HepG2 (cell line): ENCODE results near the gene PEBP1. TPM values are rescaled to one million over a fixed set of nuclear protein-coding genes. Genes with fewer than 3 reads are reported as not detected.

Experiments
- ARID4A ChIP-seq: sonication (generic); formaldehyde crosslinking; IDR thresholded peaks from 2 replicates; pipeline ENCODE4 v1.5.0; 2020; ENCODE audit warnings: mild to moderate bottlenecking, missing genetic modification reagents, borderline replicate concordance
- ATF7 ChIP-seq, 2 experiments: fragments of 450-650 bp in 1 of 2; sonication (generic) in 1 of 2; formaldehyde crosslinking in 1 of 2; IDR thresholded peaks; 2 replicates each; pipeline versions ENCODE4 v1.4.0 to v1.6.1; 2016 to 2020; ENCODE audit warnings: antibody characterized with exemption in 1 of 2, mild to moderate bottlenecking in 1 of 2, missing genetic modification reagents in 1 of 2
- BRF2 ChIP-seq: sonication (generic); formaldehyde crosslinking; IDR thresholded peaks from 2 replicates; pipeline ENCODE4 v1.8.1; 2022; ENCODE audit warnings: mild to moderate bottlenecking, missing genetic modification reagents
- HNF4A ChIP-seq: sonication (generic); formaldehyde crosslinking; IDR thresholded peaks from 2 replicates; pipeline ENCODE4 v1.4.0; 2020; ENCODE audit warnings: missing genetic modification reagents
- JARID2 ChIP-seq: sonication (generic); formaldehyde crosslinking; IDR thresholded peaks from 2 replicates; pipeline ENCODE4 v1.8.1; 2023; ENCODE audit warnings: missing genetic modification reagents, inconsistent platforms; ENCODE audit not compliant: insufficient replicate concordance
- KDM5A ChIP-seq: fragments of 200-600 bp; sonication (generic); IDR thresholded peaks from 2 replicates; pipeline ENCODE4 v1.7.0; 2018; ENCODE audit warnings: antibody characterized with exemption, mild to moderate bottlenecking, low read length, borderline replicate concordance
- NFE2 ChIP-seq: sonication (generic); formaldehyde crosslinking; IDR thresholded peaks from 2 replicates; pipeline ENCODE4 v1.4.0; 2020; ENCODE audit warnings: missing genetic modification reagents
- PITX1 ChIP-seq: sonication (generic); formaldehyde crosslinking; IDR thresholded peaks from 2 replicates; pipeline ENCODE4 v1.5.1; 2020; ENCODE audit warnings: mild to moderate bottlenecking, missing genetic modification reagents
- PRPF4 ChIP-seq: fragments of 200-400 bp; formaldehyde crosslinking; IDR thresholded peaks from 2 replicates; pipeline ENCODE4 v1.6.1; 2016; ENCODE audit warnings: low read length, low read depth; ENCODE audit not compliant: poor library complexity, severe bottlenecking
- SMYD3 ChIP-seq: sonication (generic); formaldehyde crosslinking; IDR thresholded peaks from 2 replicates; pipeline ENCODE4 v1.8.1; 2023; ENCODE audit warnings: mild to moderate bottlenecking, missing genetic modification reagents
- SOX13 ChIP-seq, 3 experiments: fragments of 450-650 bp in 1 of 3; sonication (generic) in 1 of 3; formaldehyde crosslinking in 1 of 3; IDR thresholded peaks in 2 of 3; conservative IDR thresholded peaks in 1 of 3; 2 replicates each; pipeline versions ENCODE4 v1.5.0 to v1.6.1; 2016 to 2020; ENCODE audit warnings: antibody characterized with exemption in 1 of 3, mild to moderate bottlenecking in 1 of 3, missing compliant biosample characterization in 1 of 3, missing genetic modification reagents in 1 of 3, moderate library complexity in 1 of 3
- SRY ChIP-seq: sonication (generic); formaldehyde crosslinking; IDR thresholded peaks from 2 replicates; pipeline ENCODE4 v1.8.0; 2022; ENCODE audit warnings: mild to moderate bottlenecking, missing genetic modification reagents
- ZBTB38 ChIP-seq: sonication (generic); formaldehyde crosslinking; IDR thresholded peaks from 2 replicates; pipeline ENCODE4 v1.5.1; 2020; ENCODE audit warnings: mild to moderate bottlenecking, missing genetic modification reagents
- ZIK1 ChIP-seq: sonication (generic); formaldehyde crosslinking; IDR thresholded peaks from 2 replicates; pipeline ENCODE4 v1.5.0; 2020; ENCODE audit warnings: mild to moderate bottlenecking, low read depth, missing genetic modification reagents, borderline replicate concordance
- ZMAT3 ChIP-seq: sonication (generic); formaldehyde crosslinking; conservative IDR thresholded peaks from 2 replicates; pipeline ENCODE4 v1.7.0; 2021; ENCODE audit warnings: missing genetic modification reagents
- ZNF180 ChIP-seq: sonication (generic); formaldehyde crosslinking; IDR thresholded peaks from 2 replicates; pipeline ENCODE4 v1.4.0; 2020; ENCODE audit warnings: low read depth, missing genetic modification reagents, borderline replicate concordance
- ZNF414 ChIP-seq: sonication (generic); formaldehyde crosslinking; IDR thresholded peaks from 2 replicates; pipeline ENCODE4 v1.5.0; 2020; ENCODE audit warnings: missing genetic modification reagents
- ZNF510 ChIP-seq: sonication (generic); formaldehyde crosslinking; IDR thresholded peaks from 2 replicates; pipeline ENCODE4 v1.4.0; 2020; ENCODE audit warnings: low read depth, mild to moderate bottlenecking, missing genetic modification reagents
- ZNF558 ChIP-seq: sonication (generic); formaldehyde crosslinking; IDR thresholded peaks from 2 replicates; pipeline ENCODE4 v1.9.0; 2022; ENCODE audit warnings: mild to moderate bottlenecking, missing genetic modification reagents, borderline replicate concordance
- ZNF879 ChIP-seq: sonication (generic); formaldehyde crosslinking; IDR thresholded peaks from 2 replicates; pipeline ENCODE4 v1.8.1; 2023; ENCODE audit warnings: missing genetic modification reagents
- ZSCAN25 ChIP-seq: sonication (generic); formaldehyde crosslinking; IDR thresholded peaks from 2 replicates; pipeline ENCODE4 v1.8.0; 2022; ENCODE audit warnings: mild to moderate bottlenecking, missing genetic modification reagents
- polyA plus RNA-seq, 8 experiments: library from polyadenylated mRNA; depleted of rRNA in 3 of 8; stranded (reverse) in 7 of 8; unstranded in 1 of 8; fragments of >200 nt; fragmentation: Illumina TruSeq in 4 of 8; extraction: Trizol in 4 of 8; gene quantifications; 2 replicates each; pipeline versions ENCODE4 v1.2.1 to v1.2.3, GENCODE V29; 2011 to 2016; ENCODE audit warnings: low read depth in 4 of 8, missing spikeins in 1 of 8, mixed read lengths in 1 of 8; ENCODE audit not compliant: insufficient read depth in 1 of 8
- total RNA-seq, 5 experiments: library from RNA; depleted of rRNA; stranded (reverse); fragments of >200 nt; fragmentation: Illumina TruSeq; extraction: Trizol; gene quantifications; 2 replicates each; pipeline ENCODE4 v1.2.3, GENCODE V29; 2016; ENCODE audit warnings: low read depth in 1 of 5

Gene PEBP1
- total and polyA plus RNA-seq, 2 of the 13 experiments (the other 11 are each of a cell fraction or from before 2014, with no cell fraction given): 538 to 1,505 TPM

GRCh38 chr12:118135788-118136558, at the start of gene PEBP1 (continued):
- TF ChIP-seq ZIK1 (CRISPR knock-in tag) (peak; percentile 95), ZNF180 (CRISPR knock-in tag) (no peak), SRY (CRISPR knock-in tag) (0 out of 2 replicates have a peak, but pooled peaks have one; percentile 72), ZNF558 (CRISPR knock-in tag) (no peak), SMYD3 (CRISPR knock-in tag) (peak; percentile 47; the same call in 1 of the 2 replicates), PRPF4 (no peak), JARID2 (CRISPR knock-in tag) (no peak), SOX13 (IDR thresholded peaks at IDR 0.05) (no peak; the same call in 1 of the 2 replicates), SOX13 (CRISPR knock-in tag; conservative IDR thresholded peaks at IDR 0.05 in 1 of 2, IDR thresholded peaks at IDR 0.05 in 1 of 2) (peak in 1 of 2 experiments; percentile 58; a peak in 2 of 4 replicates), ARID4A (CRISPR knock-in tag) (peak; percentile 96), BRF2 (peak; percentile 88), ZNF879 (CRISPR knock-in tag) (0 out of 2 replicates have a peak, but pooled peaks have one; percentile 79), ZBTB38 (CRISPR knock-in tag) (peak; percentile 96), PITX1 (CRISPR knock-in tag) (peak; percentile 80), ZMAT3 (CRISPR knock-in tag) (peak; percentile 81), ZSCAN25 (CRISPR knock-in tag) (peak; percentile 69), HNF4A (CRISPR knock-in tag) (peak; percentile 71), ZNF414 (CRISPR knock-in tag) (peak; percentile 82), KDM5A (peak; percentile 48; the same call in 1 of the 2 replicates), ATF7 (IDR thresholded peaks at IDR 0.05) (no peak), ATF7 (CRISPR knock-in tag; IDR thresholded peaks at IDR 0.05) (peak; percentile 80), NFE2 (CRISPR knock-in tag) (no peak), ZNF510 (CRISPR knock-in tag) (peak; percentile 94)
